Fibroblast of lung (primary cell): ENCODE results near the gene OR10A3.

ENCODE experiments used
- CTCF ChIP-seq, 2 donors: IDR thresholded peaks in 1 of 2; conservative IDR thresholded peaks in 1 of 2; 1 replicate in 1 of 2; 2 replicates in 1 of 2; pipeline ENCODE4 v1.5.1; 2011 to 2012; ENCODE audit warnings: low read length in 2 of 2, control low read depth in 1 of 2, inconsistent platforms in 1 of 2, low read depth in 1 of 2, mild to moderate bottlenecking in 1 of 2
- EZH2 ChIP-seq: IDR thresholded peaks from 2 replicates; pipeline ENCODE4 v1.5.1; 2012; ENCODE audit warnings: low read length, control low read depth, mild to moderate bottlenecking; ENCODE audit errors: missing control alignments

GRCh38 chr11:7906481-7906880 is 35.0 kb downstream of the OR10A3 start:
- no peak for TF ChIP-seq CTCF (conservative IDR thresholded peaks at IDR 0.05 in 1 of 2, IDR thresholded peaks at IDR 0.05 in 1 of 2; ENCODE audit: low read depth in 1 of 2, low read length in 2 of 2)
- no peak for TF ChIP-seq EZH2
